GM12872 (cell line): ENCODE measurements around the gene DCD.

ENCODE experiments used
- CTCF ChIP-seq: IDR thresholded peaks from 3 replicates; pipeline ENCODE4 v1.5.1; 2011; ENCODE audit warnings: low read depth, mild to moderate bottlenecking, low read length, moderate library complexity; ENCODE audit not compliant: insufficient read depth

The DCD gene

GRCh38 chr12:54683398-54683797 is 35.2 kb upstream of the DCD start:
- no peak for TF ChIP-seq CTCF

- no peak for TF ChIP-seq CTCF
Observed at GRCh38 chr12:54682674-54683073, 34.5 kb upstream of the DCD start.

GRCh38 chr12:54680374-54680773 is 32.2 kb upstream of the DCD start:
- TF ChIP-seq CTCF, result peak; percentile 92

GRCh38 chr12:54678131-54678530 is 30.0 kb upstream of the DCD start:
- no peak for TF ChIP-seq CTCF

GRCh38 chr12:54667945-54668344 is 19.8 kb upstream of the DCD start:
- TF ChIP-seq CTCF, result no peak

GRCh38 chr12:54666008-54666407 is 17.8 kb upstream of the DCD start:
- TF ChIP-seq CTCF, result no peak

GRCh38 chr12:54663603-54664002 is 15.4 kb upstream of the DCD start:
- TF ChIP-seq CTCF, result no peak

- no peak for TF ChIP-seq CTCF
Observed at GRCh38 chr12:54662026-54662425, 13.9 kb upstream of the DCD start.
